H1 (cell line): ENCODE measurements around the gene SRM. TPM values are rescaled to one million over a fixed set of nuclear protein-coding genes. Genes with fewer than 3 reads are reported as not detected.

Experiments used
- CTCF ChIA-PET: fragments of 300-600 bp; sonication (Branson Sonifier 250); formaldehyde crosslinking; loops from one replicate; lab custom pipeline; 2021; ENCODE audit not compliant: partially characterized antibody; lab: Charles Lee
- POLR2A ChIA-PET: fragments of 300-600 bp; sonication (Branson Sonifier 250); formaldehyde crosslinking; loops from one replicate; lab custom pipeline; 2021; ENCODE audit warnings: inconsistent platforms; ENCODE audit not compliant: partially characterized antibody; lab: Charles Lee
- DNase-seq, 2 experiments: peaks; one replicate each; pipeline versions ENCODE4 v3.0.0 to v3.0.0-alpha.2; 2010 to 2022; ENCODE audit warnings: low spot score in 2 of 2, low read depth in 1 of 2, mixed read lengths in 1 of 2
- FAIRE-seq: peaks from 2 replicates; lab custom pipeline; 2011; peaks lifted over from hg19 to GRCh38; lab: Jason Lieb, UNC
- H2AFZ ChIP-seq: 2 replicates; pipeline ENCODE4 v1.8.1; 2012; ENCODE audit warnings: low read length, inconsistent platforms
- H2AK5ac ChIP-seq: 2 replicates; pipeline ENCODE4 v1.6.1; 2013; ENCODE audit warnings: low read depth, low read length
- H2BK120ac ChIP-seq: replicated peaks from 2 replicates; pipeline ENCODE3; 2013; ENCODE audit warnings: low read depth, low read length, inconsistent platforms
- H2BK12ac ChIP-seq: 2 replicates; pipeline ENCODE4 v1.6.1; 2013; ENCODE audit warnings: low read depth, low read length
- H2BK15ac ChIP-seq: 2 replicates; pipeline ENCODE4 v1.6.1; 2013; ENCODE audit warnings: low read length
- H2BK20ac ChIP-seq: 2 replicates; pipeline ENCODE4 v1.6.1; 2013; ENCODE audit warnings: low read length
- H2BK5ac ChIP-seq: 2 replicates; pipeline ENCODE4 v1.6.1; 2013; ENCODE audit warnings: low read depth, low read length
- H3K14ac ChIP-seq: 2 replicates; pipeline ENCODE4 v1.6.1; 2013; ENCODE audit warnings: inconsistent platforms; ENCODE audit not compliant: insufficient read length
- H3K18ac ChIP-seq: 2 replicates; pipeline ENCODE4 v1.6.1; 2013; ENCODE audit warnings: low read length; ENCODE audit errors: extremely low read depth
- H3K23ac ChIP-seq: 2 replicates; pipeline ENCODE4 v1.6.1; 2013; ENCODE audit warnings: inconsistent platforms; ENCODE audit not compliant: insufficient read length
- H3K23me2 ChIP-seq: 2 replicates; pipeline ENCODE4 v1.6.1; 2013; ENCODE audit warnings: low read depth, low read length
- H3K27ac ChIP-seq: 2 replicates; pipeline ENCODE4 v1.6.1; 2011; ENCODE audit warnings: low read depth, low read length, inconsistent platforms
- H3K27me3 ChIP-seq, 4 experiments: replicated peaks in 1 of 4; 1 replicate in 1 of 4; 2 replicates in 3 of 4; pipeline versions ENCODE4 v1.6.1 to v1.8.1; 2011 to 2013; ENCODE audit warnings: low read length in 3 of 4, mild to moderate bottlenecking in 3 of 4, inconsistent platforms in 2 of 4, mixed read lengths in 2 of 4, moderate library complexity in 1 of 4; ENCODE audit not compliant: control insufficient read depth in 3 of 4, insufficient read depth in 3 of 4; ENCODE audit errors: extremely low read depth in 1 of 4
- H3K36me3 ChIP-seq, 4 experiments: 2 replicates each; pipeline versions ENCODE4 v1.6.1 to v1.8.1; 2011 to 2013; ENCODE audit warnings: mild to moderate bottlenecking in 4 of 4, low read length in 3 of 4, moderate library complexity in 2 of 4, control low read depth in 1 of 4, inconsistent platforms in 1 of 4; ENCODE audit not compliant: insufficient read depth in 4 of 4, control insufficient read depth in 2 of 4
- H3K4ac ChIP-seq: replicated peaks from 2 replicates; pipeline ENCODE3; 2013; ENCODE audit warnings: low read length, low read depth, mixed read lengths, inconsistent platforms; ENCODE audit not compliant: insufficient read length
- H3K4me1 ChIP-seq, 4 experiments: replicated peaks in 1 of 4; 1 replicate in 1 of 4; 2 replicates in 3 of 4; pipeline versions ENCODE4 v1.6.1 to v1.8.1; 2011 to 2013; ENCODE audit warnings: low read length in 3 of 4, inconsistent platforms in 2 of 4, mixed read lengths in 1 of 4; ENCODE audit not compliant: insufficient read depth in 4 of 4, control insufficient read depth in 3 of 4
- H3K4me2 ChIP-seq, 2 experiments: 2 replicates each; pipeline versions ENCODE4 v1.6.1 to v1.8.1; 2011 to 2013; ENCODE audit warnings: low read depth in 2 of 2, low read length in 2 of 2, control low read depth in 1 of 2, inconsistent platforms in 1 of 2, mild to moderate bottlenecking in 1 of 2; ENCODE audit not compliant: insufficient read depth in 1 of 2
- H3K4me3 ChIP-seq, 4 experiments: fragments of 200-600, 300-600 bp in 1 of 4; sonication (generic), shearing (Covaris generic), sonication (Bioruptor Twin) in 1 of 4; 2 replicates each; pipeline versions ENCODE4 v1.5.1 to v1.8.1; 2011 to 2016; ENCODE audit warnings: low read length in 4 of 4, low read depth in 3 of 4, control low read depth in 2 of 4, inconsistent platforms in 2 of 4, mild to moderate bottlenecking in 2 of 4, mixed read lengths in 1 of 4, moderate library complexity in 1 of 4; ENCODE audit not compliant: insufficient read depth in 2 of 4; ENCODE audit errors: extremely low read depth in 1 of 4
- H3K56ac ChIP-seq: replicated peaks from 2 replicates; pipeline ENCODE3; 2013; ENCODE audit warnings: low read depth, mild to moderate bottlenecking, mixed read lengths, low read length, inconsistent platforms; ENCODE audit not compliant: insufficient read length
- H3K79me1 ChIP-seq: 2 replicates; pipeline ENCODE4 v1.6.1; 2013; ENCODE audit warnings: low read depth, low read length, control low read depth
- H3K79me2 ChIP-seq, 2 experiments: 2 replicates each; pipeline versions ENCODE4 v1.6.1 to v1.8.1; 2012 to 2013; ENCODE audit warnings: low read length in 2 of 2, mild to moderate bottlenecking in 2 of 2, inconsistent platforms in 1 of 2; ENCODE audit not compliant: insufficient read depth in 2 of 2, control insufficient read depth in 1 of 2
- H3K9ac ChIP-seq, 4 experiments: replicated peaks in 1 of 4; 1 replicate in 1 of 4; 2 replicates in 3 of 4; pipeline versions ENCODE4 v1.6.1 to v1.8.1; 2011 to 2013; ENCODE audit warnings: low read depth in 3 of 4, low read length in 3 of 4, control low read depth in 2 of 4, mild to moderate bottlenecking in 2 of 4, moderate library complexity in 2 of 4, inconsistent platforms in 1 of 4; ENCODE audit errors: extremely low read depth in 1 of 4
- H3K9me3 ChIP-seq, 2 experiments: 2 replicates each; pipeline versions ENCODE4 v1.6.1 to v1.8.1; 2012 to 2013; ENCODE audit warnings: mild to moderate bottlenecking in 2 of 2, moderate library complexity in 2 of 2, control low read depth in 1 of 2, inconsistent platforms in 1 of 2, low read depth in 1 of 2, low read length in 1 of 2, mixed read lengths in 1 of 2; ENCODE audit not compliant: insufficient read depth in 2 of 2
- H4K20me1 ChIP-seq, 2 experiments: replicated peaks in 1 of 2; 2 replicates each; pipeline versions ENCODE3 to v1.8.1; 2011 to 2013; ENCODE audit warnings: inconsistent platforms in 2 of 2, low read length in 2 of 2, mild to moderate bottlenecking in 1 of 2; ENCODE audit not compliant: insufficient read depth in 2 of 2, control insufficient read depth in 1 of 2
- H4K5ac ChIP-seq: 2 replicates; pipeline ENCODE4 v1.6.1; 2013; ENCODE audit warnings: low read length, low read depth, mixed read lengths, inconsistent platforms; ENCODE audit not compliant: insufficient read length
- H4K8ac ChIP-seq: 2 replicates; pipeline ENCODE4 v1.8.0; 2013; ENCODE audit warnings: mild to moderate bottlenecking, moderate library complexity, low read length, inconsistent platforms; ENCODE audit not compliant: insufficient read depth; ENCODE audit errors: extremely low read depth
- H4K91ac ChIP-seq: replicated peaks from 2 replicates; pipeline ENCODE3; 2013; ENCODE audit warnings: low read length, mixed read lengths, inconsistent platforms; ENCODE audit not compliant: insufficient read length
- CTBP2 ChIP-seq: IDR thresholded peaks from 2 replicates; pipeline ENCODE4 v1.7.0; 2011; ENCODE audit warnings: borderline replicate concordance, mild to moderate bottlenecking, moderate library complexity, mixed read lengths, low read length; ENCODE audit not compliant: insufficient read depth, insufficient read length
- POLR2AphosphoS5 ChIP-seq: IDR thresholded peaks from 2 replicates; pipeline ENCODE4 v1.6.1; 2011; ENCODE audit warnings: low read depth, low read length
- TCF12 ChIP-seq: IDR thresholded peaks from 2 replicates; pipeline ENCODE4 v1.6.1; 2011; ENCODE audit warnings: low read depth, mild to moderate bottlenecking, low read length
- WGBS, 2 experiments: shearing (Covaris generic) in 1 of 2; methylation state at CpG; one replicate each; pipeline versions ENCODE4 v1.1.6 to v1.1.7; 2013 to 2015; ENCODE audit warnings: low lambda C conversion rate in 2 of 2, mixed read lengths in 2 of 2, inconsistent platforms in 1 of 2, low coverage in 1 of 2, missing lambda C conversion rate in 1 of 2; ENCODE audit not compliant: insufficient replicate concordance in 2 of 2, insufficient coverage in 1 of 2, insufficient read length in 1 of 2; ENCODE audit errors: extremely low coverage in 1 of 2, missing lambda C conversion rate in 1 of 2; 5-methylcytosine and 5-hydroxymethylcytosine counted together
- polyA plus RNA-seq, 7 experiments: library from polyadenylated mRNA; depleted of rRNA in 3 of 7; stranded (reverse) in 5 of 7; unstranded in 2 of 7; fragments of >200 nt in 5 of 7; fragments of 200-250 nt in 2 of 7; gene quantifications; 1 replicate in 5 of 7; 2 replicates in 1 of 7; 4 replicates in 1 of 7; pipeline versions ENCODE4 v1.2.1 to v1.2.3, GENCODE V29; 2011 to 2013; ENCODE audit warnings: missing spikeins in 2 of 7, mixed read lengths in 2 of 7
- total RNA-seq: library from RNA; stranded (reverse); fragmentation: NEBNext Ultra II Directional; extraction: Animal tissue kit (Norgen Biotek cat#: 25700); gene quantifications from 2 replicates; pipeline ENCODE4 v1.2.1, GENCODE V29; 2021

Gene SRM
- total and polyA plus RNA-seq, 2 of the 8 experiments (the other 6 are each of a cell fraction or from before 2014, with no cell fraction given), result 110 to 208 TPM

- H4K20me1 ChIP-seq, result peaks cover 3 to 9% of the 10 kb centered on the region in 2 experiments
- no peak overlapping the region for H2BK5ac ChIP-seq
- no peak overlapping the region for H2AFZ ChIP-seq
- no peak overlapping the region for H3K23ac ChIP-seq
- H2BK20ac ChIP-seq, result no peak overlapping the region
- H2AK5ac ChIP-seq, result no peak overlapping the region
- H3K56ac ChIP-seq, result no peak overlapping the region
- no peak overlapping the region for H3K4me2 ChIP-seq
- H4K8ac ChIP-seq, result no peak overlapping the region; the same call in 1 of the 2 replicates
- H3K27me3 ChIP-seq, result no peaks in the 10 kb centered on the region
- peaks cover 0 to 4% (median 0%) of the 10 kb centered on the region in 4 experiments; a peak in 3 of 7 replicates for H3K4me1 ChIP-seq
- H2BK15ac ChIP-seq, result no peak overlapping the region
- TF ChIP-seq TCF12 (no peak), POLR2AphosphoS5 (peak; percentile 49), CTBP2 (no peak)
- H4K91ac ChIP-seq, result no peak overlapping the region
- H3K27ac ChIP-seq, result no peak overlapping the region
- no peak overlapping the region for H2BK12ac ChIP-seq
- ChIA-PET POLR2A (interaction anchor here (0.8 to 1.6 kb wide), 8 partner anchors 8 to 285 kb away, joined by 3 to 8 read pairs (median 4); partner anchors contain the start of gene TARDBP), CTCF (interaction anchor here (1.7 kb wide), 1 partner anchor 11 kb away, joined by 9 read pairs; no protein-coding TSS in a partner anchor)
- no peak overlapping the region for H3K4ac ChIP-seq
- no peak overlapping the region for H3K14ac ChIP-seq
- 90% methylated on average over 5 of the region's 5 CpGs; no CpG with 5 or more reads in 1 of the 2 experiments for WGBS, 2 experiments
- no peak overlapping the region for H3K4me3 ChIP-seq
- no peak for DNase-seq
- H2BK120ac ChIP-seq, result no peak overlapping the region
- no peak overlapping the region for H3K9ac ChIP-seq
- no peak overlapping the region for H4K5ac ChIP-seq
- no peaks in the 10 kb centered on the region for H3K23me2 ChIP-seq
- no peak for FAIRE-seq
- H3K18ac ChIP-seq, result no peak overlapping the region
- H3K79me2 ChIP-seq, result no peaks in the 10 kb centered on the region
- no peaks in the 10 kb centered on the region; a peak in 1 of 4 replicates for H3K9me3 ChIP-seq
- H3K79me1 ChIP-seq, result no peaks in the 10 kb centered on the region
- peaks cover 13 to 59% (median 29%) of the 10 kb centered on the region in 4 experiments for H3K36me3 ChIP-seq
These were observed 32.9 kb downstream of the SRM start for GRCh38 chr1:11026903-11027302.
